ENCODE data around the gene SEMA6B.
"Not testable (repeated sequence)": the region's sequence is repeated elsewhere in the genome, so short reads cannot be mapped to it uniquely, and the experiment has no call there.

SEMA6B gene, protein sequence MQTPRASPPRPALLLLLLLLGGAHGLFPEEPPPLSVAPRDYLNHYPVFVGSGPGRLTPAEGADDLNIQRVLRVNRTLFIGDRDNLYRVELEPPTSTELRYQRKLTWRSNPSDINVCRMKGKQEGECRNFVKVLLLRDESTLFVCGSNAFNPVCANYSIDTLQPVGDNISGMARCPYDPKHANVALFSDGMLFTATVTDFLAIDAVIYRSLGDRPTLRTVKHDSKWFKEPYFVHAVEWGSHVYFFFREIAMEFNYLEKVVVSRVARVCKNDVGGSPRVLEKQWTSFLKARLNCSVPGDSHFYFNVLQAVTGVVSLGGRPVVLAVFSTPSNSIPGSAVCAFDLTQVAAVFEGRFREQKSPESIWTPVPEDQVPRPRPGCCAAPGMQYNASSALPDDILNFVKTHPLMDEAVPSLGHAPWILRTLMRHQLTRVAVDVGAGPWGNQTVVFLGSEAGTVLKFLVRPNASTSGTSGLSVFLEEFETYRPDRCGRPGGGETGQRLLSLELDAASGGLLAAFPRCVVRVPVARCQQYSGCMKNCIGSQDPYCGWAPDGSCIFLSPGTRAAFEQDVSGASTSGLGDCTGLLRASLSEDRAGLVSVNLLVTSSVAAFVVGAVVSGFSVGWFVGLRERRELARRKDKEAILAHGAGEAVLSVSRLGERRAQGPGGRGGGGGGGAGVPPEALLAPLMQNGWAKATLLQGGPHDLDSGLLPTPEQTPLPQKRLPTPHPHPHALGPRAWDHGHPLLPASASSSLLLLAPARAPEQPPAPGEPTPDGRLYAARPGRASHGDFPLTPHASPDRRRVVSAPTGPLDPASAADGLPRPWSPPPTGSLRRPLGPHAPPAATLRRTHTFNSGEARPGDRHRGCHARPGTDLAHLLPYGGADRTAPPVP

GRCh38 chr19:4559569-4559968 lies at the start of gene SEMA6B:
SEMA6B (minus strand) TSS chr19:4559684; CDS start chr19:4558457, 1,227 bp downstream.
- DNase-seq: no peak

DNA sequence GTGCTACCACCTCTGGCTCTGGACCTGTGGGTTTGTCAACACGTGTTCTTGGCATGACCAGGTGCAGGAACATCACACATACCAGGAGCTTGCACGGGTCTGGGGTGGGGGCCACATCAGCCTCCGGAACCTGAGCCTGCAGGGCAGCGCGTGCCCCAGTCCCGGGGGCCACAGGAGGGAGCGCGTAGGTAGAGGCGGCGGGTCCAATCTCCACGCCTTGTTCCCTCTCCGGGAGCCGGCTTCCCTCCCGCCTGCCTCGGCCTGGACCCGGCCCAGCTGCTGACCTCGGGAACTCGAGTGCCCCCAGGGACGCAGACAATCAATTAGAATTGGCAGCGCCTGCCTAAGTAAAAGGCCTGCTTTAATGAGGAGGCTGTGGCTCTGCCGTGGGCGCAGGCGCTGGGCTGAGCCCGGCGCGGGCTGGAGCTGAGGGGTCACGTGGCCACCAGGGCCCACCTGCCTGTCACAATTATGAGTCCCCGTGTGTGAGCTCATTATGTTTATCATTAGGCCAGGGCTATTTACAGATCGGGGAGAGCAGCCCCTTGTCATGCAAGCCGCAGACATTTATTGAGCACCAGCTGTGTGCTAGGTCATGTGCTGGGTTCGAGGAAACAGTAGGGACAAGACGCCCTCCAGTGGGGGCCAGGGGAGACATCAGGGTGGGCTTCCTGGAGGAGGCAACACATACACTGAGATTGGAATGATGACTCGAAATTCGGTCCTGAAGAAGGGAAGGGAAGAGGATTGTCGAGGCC lies 47.6 kb upstream of the SEMA6B start:
- no peak for DNase-seq

DNA sequence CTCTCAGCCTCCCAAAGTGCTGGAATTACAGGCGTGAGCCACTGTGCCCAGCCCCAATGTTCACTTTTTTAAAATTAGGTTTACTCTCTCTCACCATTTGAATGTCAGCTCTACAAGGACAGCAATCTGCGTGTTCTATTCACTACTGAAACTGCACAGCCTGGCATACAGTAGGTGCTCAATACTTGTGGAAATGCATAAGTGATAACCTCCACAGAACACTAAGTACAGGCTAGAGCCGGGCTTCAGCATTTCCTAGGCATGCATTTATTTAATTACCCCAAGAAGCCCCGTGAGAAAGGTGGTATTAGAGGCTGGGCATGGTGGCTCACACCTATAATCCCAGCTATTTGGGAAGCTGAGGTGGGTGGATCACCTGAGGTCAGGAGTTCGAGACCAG lies 46.7 kb upstream of the SEMA6B start:
- DNase-seq: no peak

- no peak for DNase-seq
Observed at GRCh38 chr19:4604912-4605311, 45.4 kb upstream of the SEMA6B start.

DNA sequence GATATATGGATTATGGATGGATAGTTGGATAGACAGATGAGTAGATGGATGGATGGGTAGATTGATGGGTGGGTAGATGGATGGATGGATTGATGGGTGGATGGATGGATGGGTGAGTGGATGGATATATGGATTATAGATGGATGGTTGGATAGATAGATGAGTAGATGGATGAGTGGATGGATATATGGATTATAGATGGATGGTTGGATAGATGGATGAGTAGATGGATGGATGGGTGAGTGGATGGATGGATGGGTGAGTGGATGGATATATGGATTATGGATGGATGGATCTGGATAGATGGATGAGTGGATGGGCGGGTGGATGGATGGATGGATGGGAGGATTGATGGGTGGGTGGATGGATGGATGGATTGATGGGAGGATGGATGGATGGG lies 43.4 kb upstream of the SEMA6B start:
- no peak for DNase-seq

GRCh38 chr19:4602173-4602788 lies 42.8 kb upstream of the SEMA6B start:
- DNase-seq: no peak

DNA sequence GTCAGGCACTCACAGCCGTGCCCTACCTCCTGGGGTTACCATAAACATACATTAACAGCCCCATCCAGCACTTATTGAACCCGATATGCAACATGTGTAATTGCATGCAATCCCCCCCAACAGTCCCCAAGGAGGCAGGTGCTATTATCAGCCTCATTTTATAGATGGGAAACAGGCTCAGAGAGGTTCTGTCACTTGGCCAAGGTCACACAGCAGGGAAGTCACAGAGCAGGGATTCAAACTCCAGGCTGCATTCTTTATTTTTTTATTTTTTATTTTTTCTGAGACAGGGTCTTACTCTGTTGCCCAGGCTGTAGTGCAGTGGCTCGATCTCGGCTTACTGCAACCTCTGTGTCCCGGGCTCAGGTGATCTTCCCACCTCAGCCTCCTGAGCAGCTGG lies 41.4 kb upstream of the SEMA6B start:
- DNase-seq: no peak

GRCh38 chr19:4600082-4600481 lies 40.6 kb upstream of the SEMA6B start:
- no peak for DNase-seq

DNA sequence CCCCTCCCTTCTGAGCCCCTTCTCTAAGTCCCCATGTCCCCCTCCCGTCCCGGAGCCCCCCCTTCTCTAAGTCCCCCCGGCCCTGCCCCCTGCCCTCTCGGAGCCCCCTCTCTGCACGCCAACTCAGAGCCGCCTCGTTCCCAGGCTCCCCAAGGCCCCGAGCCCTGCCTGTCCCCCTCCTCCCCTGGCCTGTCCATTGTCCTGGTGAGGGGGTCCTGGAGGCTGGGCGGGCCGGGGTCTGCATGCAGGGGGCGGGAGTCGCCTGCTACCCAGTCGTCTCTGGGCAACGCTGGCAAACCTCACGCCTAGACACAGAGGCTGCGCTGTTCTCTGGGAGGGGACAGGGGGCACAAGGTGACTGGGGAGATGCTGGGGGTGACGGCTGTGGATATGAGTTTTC lies 39.2 kb upstream of the SEMA6B start:
- no peak for DNase-seq

- no peak for DNase-seq
Observed at GRCh38 chr19:4597975-4598671, 38.6 kb upstream of the SEMA6B start.

DNA sequence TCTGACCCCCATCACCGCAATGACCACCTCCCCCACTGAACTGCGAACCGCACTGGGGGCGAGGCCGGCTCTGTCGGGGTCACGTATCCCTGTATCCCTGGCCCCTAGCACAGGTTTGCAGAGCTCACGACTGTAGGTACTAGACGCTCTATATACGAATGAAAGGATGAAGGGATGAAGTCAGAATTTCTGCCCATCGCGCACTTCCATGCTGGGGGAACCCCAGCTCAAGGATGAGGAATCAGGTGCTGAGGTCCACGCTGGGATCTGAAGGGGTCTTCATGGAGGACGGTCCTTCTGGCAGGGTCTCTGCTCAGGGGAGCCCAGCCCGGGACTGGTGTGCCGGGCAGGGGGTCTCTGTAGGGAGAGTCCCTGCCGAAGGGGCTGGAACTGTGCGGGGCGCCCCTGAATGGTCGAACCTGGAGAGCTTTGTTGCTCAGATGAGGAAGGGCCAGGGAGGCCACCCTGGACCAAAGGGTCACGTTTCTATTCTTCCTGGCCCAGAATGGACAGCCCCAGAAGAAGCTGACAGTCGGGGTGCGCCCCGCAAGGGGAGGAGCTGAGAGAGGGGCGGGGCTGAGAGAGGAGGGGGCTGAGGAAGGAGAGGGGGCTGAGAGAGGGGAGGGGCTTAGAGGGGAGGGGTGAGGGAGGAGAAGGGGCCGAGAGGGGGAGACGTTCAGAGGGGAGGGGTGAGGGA lies 37.9 kb upstream of the SEMA6B start:
- no peak for DNase-seq

DNA sequence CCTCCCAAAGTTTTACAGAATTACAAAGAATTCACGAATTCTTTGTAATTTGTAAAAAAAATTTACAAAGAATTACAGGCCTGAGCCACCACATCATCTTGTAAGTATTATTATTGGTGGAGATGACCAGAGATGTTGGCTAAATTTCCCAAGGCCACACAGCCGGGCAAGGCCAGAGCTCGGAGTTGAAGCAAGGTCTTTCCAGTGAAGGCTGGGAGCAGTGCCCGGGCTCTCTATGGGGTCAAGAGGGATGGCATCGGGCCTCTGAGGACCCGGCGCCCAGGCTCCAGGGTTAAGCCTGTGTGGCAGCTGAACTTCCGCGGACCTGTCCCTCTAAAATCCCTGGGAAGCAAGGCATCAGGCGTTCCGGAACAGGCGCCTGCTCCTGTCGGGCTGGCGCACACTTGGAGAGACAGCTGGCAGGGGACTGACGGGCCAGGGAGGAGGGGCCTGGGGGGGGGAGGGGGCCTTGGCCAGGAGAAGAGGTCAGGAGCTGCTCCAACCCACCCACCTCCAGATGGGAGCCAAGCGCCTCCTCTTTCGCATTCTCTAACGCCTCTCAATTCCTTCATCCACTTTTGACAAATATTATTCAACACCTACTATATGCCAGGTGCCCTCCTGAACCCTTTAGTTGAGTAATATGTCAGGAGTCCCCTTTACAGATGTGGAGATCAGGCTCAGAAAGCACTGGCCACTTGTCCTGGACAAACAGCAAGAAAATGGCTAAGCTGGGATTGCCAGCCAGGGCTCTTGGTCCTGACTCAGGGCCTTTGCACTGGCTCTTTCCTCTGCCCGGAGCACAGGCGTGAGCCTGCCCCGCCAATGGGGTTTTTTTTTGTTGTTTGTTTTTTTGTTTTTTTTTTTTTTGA lies 36.8 kb upstream of the SEMA6B start:
- DNase-seq: no peak

GRCh38 chr19:4595158-4595557 lies 35.7 kb upstream of the SEMA6B start:
- DNase-seq: not testable (repeated sequence)

GRCh38 chr19:4594201-4594600 lies 34.7 kb upstream of the SEMA6B start:
- DNase-seq: no peak

- no peak for DNase-seq
Observed at GRCh38 chr19:4593409-4593851, 33.9 kb upstream of the SEMA6B start.

DNA sequence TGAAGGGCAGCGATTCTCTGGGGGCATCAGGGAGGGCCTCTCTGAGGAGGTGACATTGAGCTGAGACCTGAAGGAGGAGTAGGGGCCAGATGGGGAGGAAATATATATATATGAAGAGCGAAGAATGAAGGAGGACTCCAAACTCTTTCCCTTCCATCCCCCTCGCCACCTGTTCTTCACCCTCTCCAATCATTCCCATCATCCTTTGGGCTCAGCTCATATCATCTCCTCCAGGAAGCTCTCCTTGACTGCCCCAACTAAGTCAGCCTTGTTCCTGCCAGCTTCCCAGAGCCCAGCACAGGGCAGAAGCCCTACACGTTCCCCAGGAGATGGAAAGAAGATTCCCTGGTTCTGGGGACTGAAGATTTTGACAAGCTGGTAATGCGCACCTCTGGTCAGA lies 33.0 kb upstream of the SEMA6B start:
- DNase-seq: no peak

- no peak for DNase-seq
Observed at GRCh38 chr19:4591320-4591719, 31.8 kb upstream of the SEMA6B start.

GRCh38 chr19:4590559-4590958 lies 31.1 kb upstream of the SEMA6B start:
- no peak for DNase-seq

DNA sequence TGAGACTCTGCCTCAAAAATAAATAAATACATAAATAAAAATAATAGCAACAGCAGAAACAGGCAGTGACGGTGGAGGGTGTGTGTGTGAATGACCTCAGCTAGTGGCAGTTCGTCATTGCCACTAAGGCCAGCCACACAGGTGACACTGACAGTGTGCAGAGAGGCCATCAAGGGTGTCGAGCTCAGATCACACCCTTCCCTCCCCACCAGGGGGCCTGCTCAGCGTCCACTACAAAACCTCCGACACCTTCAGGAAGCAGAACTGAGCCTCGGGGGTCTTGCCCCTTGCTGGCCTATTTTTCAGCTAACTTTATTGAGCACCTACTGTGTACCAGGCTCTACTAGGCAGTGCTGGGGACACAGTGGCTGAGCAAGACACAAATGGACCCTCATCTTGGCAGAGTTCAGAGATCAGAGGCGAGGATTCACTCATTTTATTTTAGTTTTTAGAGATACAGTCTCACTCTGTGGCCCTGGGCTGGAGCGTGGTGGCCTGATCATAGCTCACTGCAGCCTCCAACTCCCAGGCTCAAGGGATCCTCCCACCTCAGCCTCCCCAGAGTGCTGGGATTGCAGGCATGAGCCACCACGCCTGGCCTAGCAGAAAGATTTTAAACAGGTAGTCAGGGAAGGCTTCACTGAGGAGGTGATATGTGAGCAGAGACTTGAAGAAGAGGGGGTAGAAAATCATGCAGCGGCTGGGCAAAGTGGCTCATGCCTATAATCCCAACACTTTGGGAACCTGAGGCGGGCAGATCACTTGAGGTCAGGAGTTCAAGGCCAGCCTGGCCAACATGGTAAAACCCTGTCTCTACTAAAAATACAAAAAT lies 30.3 kb upstream of the SEMA6B start:
- DNase-seq: no peak

Measured in hippocampal formation (tissue), 2 donors.